H1 (cell line): ENCODE results near the gene LHFPL3. TPM values are rescaled to one million over a fixed set of nuclear protein-coding genes. Genes with fewer than 3 reads are reported as not detected.

Source experiments
- CTCF ChIA-PET: fragments of 300-600 bp; sonication (Branson Sonifier 250); formaldehyde crosslinking; loops from one replicate; lab custom pipeline; 2021; ENCODE audit not compliant: partially characterized antibody; lab: Charles Lee
- POLR2A ChIA-PET: fragments of 300-600 bp; sonication (Branson Sonifier 250); formaldehyde crosslinking; loops from one replicate; lab custom pipeline; 2021; ENCODE audit warnings: inconsistent platforms; ENCODE audit not compliant: partially characterized antibody; lab: Charles Lee
- DNase-seq, 2 experiments: peaks; one replicate each; pipeline versions ENCODE4 v3.0.0 to v3.0.0-alpha.2; 2010 to 2022; ENCODE audit warnings: low spot score in 2 of 2, low read depth in 1 of 2, mixed read lengths in 1 of 2
- FAIRE-seq: peaks from 2 replicates; lab custom pipeline; 2011; peaks lifted over from hg19 to GRCh38; lab: Jason Lieb, UNC
- H2AFZ ChIP-seq: 2 replicates; pipeline ENCODE4 v1.8.1; 2012; ENCODE audit warnings: low read length, inconsistent platforms
- H2AK5ac ChIP-seq: 2 replicates; pipeline ENCODE4 v1.6.1; 2013; ENCODE audit warnings: low read depth, low read length
- H2BK120ac ChIP-seq: replicated peaks from 2 replicates; pipeline ENCODE3; 2013; ENCODE audit warnings: low read depth, low read length, inconsistent platforms
- H2BK12ac ChIP-seq: 2 replicates; pipeline ENCODE4 v1.6.1; 2013; ENCODE audit warnings: low read depth, low read length
- H2BK15ac ChIP-seq: 2 replicates; pipeline ENCODE4 v1.6.1; 2013; ENCODE audit warnings: low read length
- H2BK20ac ChIP-seq: 2 replicates; pipeline ENCODE4 v1.6.1; 2013; ENCODE audit warnings: low read length
- H2BK5ac ChIP-seq: 2 replicates; pipeline ENCODE4 v1.6.1; 2013; ENCODE audit warnings: low read depth, low read length
- H3K14ac ChIP-seq: 2 replicates; pipeline ENCODE4 v1.6.1; 2013; ENCODE audit warnings: inconsistent platforms; ENCODE audit not compliant: insufficient read length
- H3K18ac ChIP-seq: 2 replicates; pipeline ENCODE4 v1.6.1; 2013; ENCODE audit warnings: low read length; ENCODE audit errors: extremely low read depth
- H3K23ac ChIP-seq: 2 replicates; pipeline ENCODE4 v1.6.1; 2013; ENCODE audit warnings: inconsistent platforms; ENCODE audit not compliant: insufficient read length
- H3K23me2 ChIP-seq: 2 replicates; pipeline ENCODE4 v1.6.1; 2013; ENCODE audit warnings: low read depth, low read length
- H3K27ac ChIP-seq: 2 replicates; pipeline ENCODE4 v1.6.1; 2011; ENCODE audit warnings: low read depth, low read length, inconsistent platforms
- H3K27me3 ChIP-seq, 4 experiments: replicated peaks in 1 of 4; 1 replicate in 1 of 4; 2 replicates in 3 of 4; pipeline versions ENCODE4 v1.6.1 to v1.8.1; 2011 to 2013; ENCODE audit warnings: low read length in 3 of 4, mild to moderate bottlenecking in 3 of 4, inconsistent platforms in 2 of 4, mixed read lengths in 2 of 4, moderate library complexity in 1 of 4; ENCODE audit not compliant: control insufficient read depth in 3 of 4, insufficient read depth in 3 of 4; ENCODE audit errors: extremely low read depth in 1 of 4
- H3K36me3 ChIP-seq, 4 experiments: 2 replicates each; pipeline versions ENCODE4 v1.6.1 to v1.8.1; 2011 to 2013; ENCODE audit warnings: mild to moderate bottlenecking in 4 of 4, low read length in 3 of 4, moderate library complexity in 2 of 4, control low read depth in 1 of 4, inconsistent platforms in 1 of 4; ENCODE audit not compliant: insufficient read depth in 4 of 4, control insufficient read depth in 2 of 4
- H3K4ac ChIP-seq: replicated peaks from 2 replicates; pipeline ENCODE3; 2013; ENCODE audit warnings: low read length, low read depth, mixed read lengths, inconsistent platforms; ENCODE audit not compliant: insufficient read length
- H3K4me1 ChIP-seq, 4 experiments: replicated peaks in 1 of 4; 1 replicate in 1 of 4; 2 replicates in 3 of 4; pipeline versions ENCODE4 v1.6.1 to v1.8.1; 2011 to 2013; ENCODE audit warnings: low read length in 3 of 4, inconsistent platforms in 2 of 4, mixed read lengths in 1 of 4; ENCODE audit not compliant: insufficient read depth in 4 of 4, control insufficient read depth in 3 of 4
- H3K4me2 ChIP-seq, 2 experiments: 2 replicates each; pipeline versions ENCODE4 v1.6.1 to v1.8.1; 2011 to 2013; ENCODE audit warnings: low read depth in 2 of 2, low read length in 2 of 2, control low read depth in 1 of 2, inconsistent platforms in 1 of 2, mild to moderate bottlenecking in 1 of 2; ENCODE audit not compliant: insufficient read depth in 1 of 2
- H3K4me3 ChIP-seq, 4 experiments: fragments of 200-600, 300-600 bp in 1 of 4; sonication (generic), shearing (Covaris generic), sonication (Bioruptor Twin) in 1 of 4; 2 replicates each; pipeline versions ENCODE4 v1.5.1 to v1.8.1; 2011 to 2016; ENCODE audit warnings: low read length in 4 of 4, low read depth in 3 of 4, control low read depth in 2 of 4, inconsistent platforms in 2 of 4, mild to moderate bottlenecking in 2 of 4, mixed read lengths in 1 of 4, moderate library complexity in 1 of 4; ENCODE audit not compliant: insufficient read depth in 2 of 4; ENCODE audit errors: extremely low read depth in 1 of 4
- H3K56ac ChIP-seq: replicated peaks from 2 replicates; pipeline ENCODE3; 2013; ENCODE audit warnings: low read depth, mild to moderate bottlenecking, mixed read lengths, low read length, inconsistent platforms; ENCODE audit not compliant: insufficient read length
- H3K79me1 ChIP-seq: 2 replicates; pipeline ENCODE4 v1.6.1; 2013; ENCODE audit warnings: low read depth, low read length, control low read depth
- H3K79me2 ChIP-seq, 2 experiments: 2 replicates each; pipeline versions ENCODE4 v1.6.1 to v1.8.1; 2012 to 2013; ENCODE audit warnings: low read length in 2 of 2, mild to moderate bottlenecking in 2 of 2, inconsistent platforms in 1 of 2; ENCODE audit not compliant: insufficient read depth in 2 of 2, control insufficient read depth in 1 of 2
- H3K9ac ChIP-seq, 4 experiments: replicated peaks in 1 of 4; 1 replicate in 1 of 4; 2 replicates in 3 of 4; pipeline versions ENCODE4 v1.6.1 to v1.8.1; 2011 to 2013; ENCODE audit warnings: low read depth in 3 of 4, low read length in 3 of 4, control low read depth in 2 of 4, mild to moderate bottlenecking in 2 of 4, moderate library complexity in 2 of 4, inconsistent platforms in 1 of 4; ENCODE audit errors: extremely low read depth in 1 of 4
- H3K9me3 ChIP-seq, 2 experiments: 2 replicates each; pipeline versions ENCODE4 v1.6.1 to v1.8.1; 2012 to 2013; ENCODE audit warnings: mild to moderate bottlenecking in 2 of 2, moderate library complexity in 2 of 2, control low read depth in 1 of 2, inconsistent platforms in 1 of 2, low read depth in 1 of 2, low read length in 1 of 2, mixed read lengths in 1 of 2; ENCODE audit not compliant: insufficient read depth in 2 of 2
- H4K20me1 ChIP-seq, 2 experiments: replicated peaks in 1 of 2; 2 replicates each; pipeline versions ENCODE3 to v1.8.1; 2011 to 2013; ENCODE audit warnings: inconsistent platforms in 2 of 2, low read length in 2 of 2, mild to moderate bottlenecking in 1 of 2; ENCODE audit not compliant: insufficient read depth in 2 of 2, control insufficient read depth in 1 of 2
- H4K5ac ChIP-seq: 2 replicates; pipeline ENCODE4 v1.6.1; 2013; ENCODE audit warnings: low read length, low read depth, mixed read lengths, inconsistent platforms; ENCODE audit not compliant: insufficient read length
- H4K8ac ChIP-seq: 2 replicates; pipeline ENCODE4 v1.8.0; 2013; ENCODE audit warnings: mild to moderate bottlenecking, moderate library complexity, low read length, inconsistent platforms; ENCODE audit not compliant: insufficient read depth; ENCODE audit errors: extremely low read depth
- H4K91ac ChIP-seq: replicated peaks from 2 replicates; pipeline ENCODE3; 2013; ENCODE audit warnings: low read length, mixed read lengths, inconsistent platforms; ENCODE audit not compliant: insufficient read length
- BACH1 ChIP-seq: IDR thresholded peaks from 2 replicates; pipeline ENCODE4 v1.6.1; 2012; ENCODE audit warnings: low read length, improper control_type of control experiment
- GTF2F1 ChIP-seq: IDR thresholded peaks from 2 replicates; pipeline ENCODE4 v1.6.1; 2012; ENCODE audit warnings: low read depth, low read length, improper control_type of control experiment, borderline replicate concordance
- HDAC6 ChIP-seq: IDR thresholded peaks from one replicate; pipeline ENCODE4 v1.7.1; 2012; ENCODE audit warnings: low read depth, mild to moderate bottlenecking, inconsistent platforms, low read length, moderate library complexity
- MAFK ChIP-seq: IDR thresholded peaks from 2 replicates; pipeline ENCODE4 v1.6.1; 2012; ENCODE audit warnings: low read depth, mild to moderate bottlenecking, improper control_type of control experiment, low read length
- NANOG ChIP-seq: IDR thresholded peaks from 2 replicates; pipeline ENCODE4 v1.6.1; 2011; ENCODE audit warnings: low read length, low read depth, mild to moderate bottlenecking, inconsistent platforms; ENCODE audit not compliant: insufficient read depth, poor library complexity, severe bottlenecking
- SUZ12 ChIP-seq: fragments of 200-600 bp; sonication (generic); IDR thresholded peaks from 2 replicates; pipeline ENCODE4 v1.6.1; 2012; ENCODE audit warnings: mild to moderate bottlenecking, inconsistent platforms, low read length, moderate library complexity, mixed read lengths
- TBP ChIP-seq: IDR thresholded peaks from 2 replicates; pipeline ENCODE4 v1.6.1; 2011; ENCODE audit warnings: low read depth, low read length, improper control_type of control experiment
- TEAD4 ChIP-seq: IDR thresholded peaks from 2 replicates; pipeline ENCODE4 v1.6.1; 2012; ENCODE audit warnings: low read depth, low read length, inconsistent platforms, mixed read lengths
- USF2 ChIP-seq: IDR thresholded peaks from 2 replicates; pipeline ENCODE4 v1.6.1; 2011; ENCODE audit warnings: low read length, improper control_type of control experiment
- ZNF274 ChIP-seq: IDR thresholded peaks from 2 replicates; pipeline ENCODE4 v1.7.0; 2012; ENCODE audit warnings: low read length, borderline replicate concordance; ENCODE audit errors: extremely low read depth
- WGBS, 2 experiments: shearing (Covaris generic) in 1 of 2; methylation state at CpG; one replicate each; pipeline versions ENCODE4 v1.1.6 to v1.1.7; 2013 to 2015; ENCODE audit warnings: low lambda C conversion rate in 2 of 2, mixed read lengths in 2 of 2, inconsistent platforms in 1 of 2, low coverage in 1 of 2, missing lambda C conversion rate in 1 of 2; ENCODE audit not compliant: insufficient replicate concordance in 2 of 2, insufficient coverage in 1 of 2, insufficient read length in 1 of 2; ENCODE audit errors: extremely low coverage in 1 of 2, missing lambda C conversion rate in 1 of 2; 5-methylcytosine and 5-hydroxymethylcytosine counted together
- polyA plus RNA-seq, 7 experiments: library from polyadenylated mRNA; depleted of rRNA in 3 of 7; stranded (reverse) in 5 of 7; unstranded in 2 of 7; fragments of >200 nt in 5 of 7; fragments of 200-250 nt in 2 of 7; gene quantifications; 1 replicate in 5 of 7; 2 replicates in 1 of 7; 4 replicates in 1 of 7; pipeline versions ENCODE4 v1.2.1 to v1.2.3, GENCODE V29; 2011 to 2013; ENCODE audit warnings: missing spikeins in 2 of 7, mixed read lengths in 2 of 7
- total RNA-seq: library from RNA; stranded (reverse); fragmentation: NEBNext Ultra II Directional; extraction: Animal tissue kit (Norgen Biotek cat#: 25700); gene quantifications from 2 replicates; pipeline ENCODE4 v1.2.1, GENCODE V29; 2021
- TF ChIP-seq, protein P1 (sequence below): IDR thresholded peaks from 2 replicates; pipeline ENCODE4 v1.6.1; 2011; ENCODE audit warnings: low read depth, mild to moderate bottlenecking, low read length; ENCODE audit not compliant: insufficient read depth

LHFPL3 gene
- total and polyA plus RNA-seq, 2 of the 8 experiments (the other 6 are each of a cell fraction or from before 2014, with no cell fraction given) = 0.24 to 0.50 TPM

DNA sequence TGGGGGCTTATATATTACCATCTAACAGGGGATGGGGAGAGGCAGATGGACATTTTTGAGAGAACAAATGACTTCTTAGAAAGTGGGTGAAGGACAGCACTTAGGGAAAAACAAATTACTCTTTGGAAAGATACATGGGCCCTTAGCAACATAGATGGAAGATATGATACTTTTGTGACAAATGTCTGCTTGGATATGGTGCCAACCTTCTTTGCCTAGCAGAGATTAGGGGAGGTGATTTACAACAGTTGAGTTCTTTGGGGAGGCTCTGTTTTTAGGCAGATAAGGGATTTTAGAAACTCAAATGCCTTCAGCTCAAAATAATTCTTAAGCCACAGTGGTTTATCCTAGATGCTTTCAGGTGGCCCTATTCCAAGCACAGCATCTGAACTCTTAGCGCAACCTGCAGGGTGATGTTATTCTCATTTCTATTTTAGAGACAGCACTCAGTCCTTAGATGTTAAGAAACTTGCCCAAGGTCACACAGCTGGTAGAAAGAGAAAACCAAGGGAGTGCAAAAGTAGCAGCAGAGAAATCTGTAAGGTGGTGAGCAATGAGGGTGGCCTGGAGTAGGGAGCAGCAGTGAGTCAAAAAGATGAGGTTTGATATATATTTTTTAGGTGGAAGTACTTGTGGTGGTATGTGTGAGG, 610.5 kb downstream of the LHFPL3 start:
- H3K56ac ChIP-seq = no peak overlapping the region
- H2BK20ac ChIP-seq = no peak overlapping the region
- H3K4ac ChIP-seq = no peak overlapping the region
- TF ChIP-seq HDAC6 = no peak
- no peak for TF ChIP-seq MAFK
- no peak for TF ChIP-seq NANOG
- TF ChIP-seq TEAD4 = no peak
- TF ChIP-seq SUZ12 = no peak
- no peak for TF ChIP-seq ZNF274
- TF ChIP-seq GTF2F1 = no peak
- TF ChIP-seq USF2 = no peak
- TF ChIP-seq, protein P1, sequence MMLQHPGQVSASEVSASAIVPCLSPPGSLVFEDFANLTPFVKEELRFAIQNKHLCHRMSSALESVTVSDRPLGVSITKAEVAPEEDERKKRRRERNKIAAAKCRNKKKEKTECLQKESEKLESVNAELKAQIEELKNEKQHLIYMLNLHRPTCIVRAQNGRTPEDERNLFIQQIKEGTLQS = no peak
- no peak for TF ChIP-seq BACH1
- no peak for TF ChIP-seq TBP
- 0 out of 7 replicates have a peak, but pooled peaks cover 0 to 2% (median 0%) of the 10 kb centered on the region in 4 experiments for H3K4me1 ChIP-seq
- no peak overlapping the region for H2BK12ac ChIP-seq
- H3K4me3 ChIP-seq = no peak overlapping the region
- H3K23me2 ChIP-seq = no peaks in the 10 kb centered on the region
- no peak for DNase-seq
- H3K14ac ChIP-seq = no peak overlapping the region
- FAIRE-seq = no peak
- no peaks in the 10 kb centered on the region for H3K27me3 ChIP-seq
- no peak overlapping the region for H2AK5ac ChIP-seq
- H3K9me3 ChIP-seq = peaks cover 0 to 2% of the 10 kb centered on the region in 2 experiments; a peak in 1 of 4 replicates
- ChIA-PET CTCF (interaction anchor here (1.0 to 1.1 kb wide), 2 partner anchors 20 to 74 kb away, joined by 3 to 5 read pairs; no protein-coding TSS in a partner anchor), POLR2A (no interaction called here)
- no peak overlapping the region for H3K27ac ChIP-seq
- H2BK120ac ChIP-seq = no peak overlapping the region
- no peak overlapping the region for H3K23ac ChIP-seq
- no peak overlapping the region for H2BK5ac ChIP-seq
- WGBS, 2 experiments = 88% methylated on average over 1 of the region's 1 CpG; no CpG with 5 or more reads in 1 of the 2 experiments
- no peak overlapping the region for H2AFZ ChIP-seq
- no peak overlapping the region for H3K18ac ChIP-seq
- H4K91ac ChIP-seq = no peak overlapping the region
- H4K8ac ChIP-seq = no peak overlapping the region
- H2BK15ac ChIP-seq = no peak overlapping the region
- H3K9ac ChIP-seq = no peak overlapping the region
- no peaks in the 10 kb centered on the region for H4K20me1 ChIP-seq
- no peaks in the 10 kb centered on the region for H3K79me2 ChIP-seq
- H3K4me2 ChIP-seq = no peak overlapping the region
- H4K5ac ChIP-seq = no peak overlapping the region
- no peaks in the 10 kb centered on the region for H3K79me1 ChIP-seq
- H3K36me3 ChIP-seq = no peaks in the 10 kb centered on the region
